ENCODE results near the gene STOX1.
A peak's percentile ranks its signal among the peaks of the same experiment; 100 is the strongest.
"Not testable (repeated sequence)": the region's sequence is repeated elsewhere in the genome, so short reads cannot be mapped to it uniquely, and the experiment has no call there.

Gene STOX1

DNA sequence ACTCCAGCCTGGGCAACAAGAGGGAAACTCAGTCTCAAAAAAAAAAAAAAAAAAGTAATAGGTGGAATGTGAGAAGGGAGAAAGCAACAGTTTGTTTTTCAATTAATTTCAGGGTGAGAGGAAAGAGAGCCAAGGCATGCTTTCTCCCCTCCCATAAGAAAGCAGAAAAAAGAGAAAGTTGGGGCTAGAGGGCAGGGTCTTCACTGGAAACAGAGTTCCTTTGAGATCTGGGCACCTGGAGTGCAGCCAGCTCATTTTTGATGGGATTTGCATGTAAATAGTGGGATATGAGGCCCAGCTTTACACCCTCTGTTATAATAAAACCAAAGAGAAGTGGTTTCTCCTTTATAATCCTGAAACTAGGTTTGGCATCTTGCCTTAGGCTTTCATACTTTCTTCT, 13.8 kb upstream of the STOX1 start:
- no peak for DNase-seq (ENCODE audit: low read depth in 2 of 2)
- no peak overlapping the region for H3K4me3 ChIP-seq (replicated peaks in 1 of 2; ENCODE audit: low read depth in 2 of 2, low read length in 2 of 2)
- TF ChIP-seq, protein P1, sequence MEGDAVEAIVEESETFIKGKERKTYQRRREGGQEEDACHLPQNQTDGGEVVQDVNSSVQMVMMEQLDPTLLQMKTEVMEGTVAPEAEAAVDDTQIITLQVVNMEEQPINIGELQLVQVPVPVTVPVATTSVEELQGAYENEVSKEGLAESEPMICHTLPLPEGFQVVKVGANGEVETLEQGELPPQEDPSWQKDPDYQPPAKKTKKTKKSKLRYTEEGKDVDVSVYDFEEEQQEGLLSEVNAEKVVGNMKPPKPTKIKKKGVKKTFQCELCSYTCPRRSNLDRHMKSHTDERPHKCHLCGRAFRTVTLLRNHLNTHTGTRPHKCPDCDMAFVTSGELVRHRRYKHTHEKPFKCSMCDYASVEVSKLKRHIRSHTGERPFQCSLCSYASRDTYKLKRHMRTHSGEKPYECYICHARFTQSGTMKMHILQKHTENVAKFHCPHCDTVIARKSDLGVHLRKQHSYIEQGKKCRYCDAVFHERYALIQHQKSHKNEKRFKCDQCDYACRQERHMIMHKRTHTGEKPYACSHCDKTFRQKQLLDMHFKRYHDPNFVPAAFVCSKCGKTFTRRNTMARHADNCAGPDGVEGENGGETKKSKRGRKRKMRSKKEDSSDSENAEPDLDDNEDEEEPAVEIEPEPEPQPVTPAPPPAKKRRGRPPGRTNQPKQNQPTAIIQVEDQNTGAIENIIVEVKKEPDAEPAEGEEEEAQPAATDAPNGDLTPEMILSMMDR (IDR thresholded peaks at IDR 0.05; ENCODE audit: low read depth, low read length) = no peak

DNA sequence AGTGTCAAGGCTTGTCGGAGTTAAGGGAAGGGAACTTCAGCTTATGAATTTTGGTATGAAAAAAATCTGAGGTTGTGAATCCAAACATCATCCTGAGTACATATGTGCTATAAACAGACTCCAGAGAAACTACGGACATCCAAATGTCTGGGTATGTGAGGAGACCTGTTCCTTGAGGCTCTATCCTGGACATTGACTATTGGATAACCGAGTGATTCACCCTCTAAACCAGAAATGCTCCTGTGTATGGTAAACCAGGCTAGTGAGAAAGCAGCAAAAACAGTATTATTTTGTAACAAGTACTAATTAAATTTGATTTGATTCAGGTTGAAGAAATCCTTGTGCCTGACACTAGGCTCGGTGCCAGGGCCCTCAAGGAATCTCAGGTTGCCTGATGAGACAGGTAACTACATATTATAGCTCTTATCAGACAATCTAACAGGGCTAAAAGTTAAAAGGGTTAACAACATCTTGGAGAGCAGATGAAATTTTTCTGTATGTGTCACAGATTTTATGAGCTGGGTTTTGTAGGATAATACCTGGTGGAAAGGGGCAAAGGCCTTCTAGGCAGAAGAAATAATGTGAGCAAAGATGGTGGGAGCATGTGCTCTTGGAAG, 10.4 kb upstream of the STOX1 start:
- DNase-seq (ENCODE audit: low read depth in 2 of 2) = no peak
- TF ChIP-seq, protein P1 (IDR thresholded peaks at IDR 0.05; ENCODE audit: low read depth, low read length) = no peak
- H3K4me3 ChIP-seq (replicated peaks in 1 of 2; ENCODE audit: low read depth in 2 of 2, low read length in 2 of 2) = no peak overlapping the region

DNA sequence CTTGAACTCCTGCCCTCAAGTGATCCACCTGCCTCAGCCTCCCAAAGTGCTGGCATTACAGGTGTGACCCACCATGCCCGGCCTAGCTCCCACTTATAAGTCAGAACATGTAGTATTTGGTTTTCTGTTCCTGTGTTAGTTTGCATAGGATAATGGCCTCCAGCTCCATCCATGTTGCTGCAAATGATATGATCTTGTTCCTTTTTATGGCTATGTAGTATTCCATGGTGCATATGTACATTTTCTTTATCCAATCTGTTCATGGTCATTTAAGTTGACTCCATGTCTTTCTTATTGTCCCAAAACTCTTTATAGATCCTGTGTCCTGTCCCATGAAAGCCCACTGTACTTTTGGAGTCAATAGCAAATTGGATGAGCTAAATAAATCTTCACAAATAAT, 7.0 kb upstream of the STOX1 start:
- H3K4me3 ChIP-seq (replicated peaks in 1 of 2; ENCODE audit: low read depth in 2 of 2, low read length in 2 of 2); DNase-seq (ENCODE audit: low read depth in 2 of 2): not testable (repeated sequence)

DNA sequence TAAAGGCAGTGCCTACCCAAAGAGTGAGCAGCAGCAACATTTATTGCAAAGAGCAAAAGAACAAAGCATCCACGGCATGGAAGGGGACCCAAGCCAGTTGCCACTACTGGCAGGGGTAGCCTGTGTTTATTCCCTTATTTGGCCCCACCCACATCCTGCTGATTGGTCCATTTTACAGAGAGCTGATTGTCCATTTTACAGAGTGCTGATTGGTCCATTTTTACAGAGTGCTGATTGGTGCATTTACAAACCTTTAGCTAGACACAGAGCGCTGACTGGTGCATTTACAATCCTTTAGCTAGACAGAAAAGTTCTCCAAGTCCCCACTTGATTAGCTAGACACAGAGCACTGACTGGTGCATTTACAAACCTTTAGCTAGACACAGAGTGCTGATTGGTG, 4.7 kb upstream of the STOX1 start:
- not testable (repeated sequence) for DNase-seq (ENCODE audit: low read depth in 2 of 2); H3K4me3 ChIP-seq (replicated peaks in 1 of 2; ENCODE audit: low read depth in 2 of 2, low read length in 2 of 2)

DNA sequence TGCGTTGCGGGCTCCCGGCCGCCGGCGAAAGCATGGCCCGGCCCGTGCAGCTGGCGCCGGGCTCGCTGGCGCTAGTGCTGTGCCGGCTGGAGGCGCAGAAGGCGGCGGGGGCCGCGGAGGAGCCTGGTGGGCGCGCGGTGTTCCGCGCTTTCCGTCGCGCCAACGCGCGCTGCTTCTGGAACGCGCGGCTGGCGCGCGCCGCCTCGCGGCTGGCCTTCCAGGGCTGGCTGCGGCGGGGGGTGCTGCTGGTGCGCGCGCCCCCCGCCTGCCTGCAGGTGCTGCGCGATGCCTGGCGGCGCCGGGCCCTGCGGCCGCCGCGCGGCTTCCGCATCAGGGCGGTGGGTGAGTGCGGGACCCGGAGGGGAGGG, 245 bp downstream of the STOX1 start:
- H3K4me3 ChIP-seq (replicated peaks in 1 of 2; ENCODE audit: low read depth in 2 of 2, low read length in 2 of 2) = peak overlapping the region in 1 of 2 donors; percentile 56
- not testable (repeated sequence) for DNase-seq (ENCODE audit: low read depth in 2 of 2)

DNA sequence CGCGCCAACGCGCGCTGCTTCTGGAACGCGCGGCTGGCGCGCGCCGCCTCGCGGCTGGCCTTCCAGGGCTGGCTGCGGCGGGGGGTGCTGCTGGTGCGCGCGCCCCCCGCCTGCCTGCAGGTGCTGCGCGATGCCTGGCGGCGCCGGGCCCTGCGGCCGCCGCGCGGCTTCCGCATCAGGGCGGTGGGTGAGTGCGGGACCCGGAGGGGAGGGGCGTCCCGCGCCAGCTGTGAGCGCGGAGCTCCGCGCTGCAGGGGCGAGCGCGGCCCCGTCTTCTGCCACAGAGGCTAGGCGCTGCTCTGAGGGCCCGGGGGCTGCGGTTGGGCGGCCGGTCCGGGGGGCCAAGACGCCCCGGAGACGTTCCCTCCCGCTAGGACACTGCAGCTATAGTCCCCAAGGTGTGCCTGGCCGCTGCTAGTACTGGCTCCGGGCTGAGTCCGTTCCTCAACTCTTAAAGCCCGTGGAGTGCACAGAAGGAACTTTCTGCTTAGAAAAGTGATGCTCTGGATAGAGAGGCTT, 811 bp downstream of the STOX1 start:
- peak overlapping the region; percentile 19 to 32 for H3K4me3 ChIP-seq (replicated peaks in 1 of 2; ENCODE audit: low read depth in 2 of 2, low read length in 2 of 2)
- DNase-seq (ENCODE audit: low read depth in 2 of 2) = peak; percentile 0 to 10

DNA sequence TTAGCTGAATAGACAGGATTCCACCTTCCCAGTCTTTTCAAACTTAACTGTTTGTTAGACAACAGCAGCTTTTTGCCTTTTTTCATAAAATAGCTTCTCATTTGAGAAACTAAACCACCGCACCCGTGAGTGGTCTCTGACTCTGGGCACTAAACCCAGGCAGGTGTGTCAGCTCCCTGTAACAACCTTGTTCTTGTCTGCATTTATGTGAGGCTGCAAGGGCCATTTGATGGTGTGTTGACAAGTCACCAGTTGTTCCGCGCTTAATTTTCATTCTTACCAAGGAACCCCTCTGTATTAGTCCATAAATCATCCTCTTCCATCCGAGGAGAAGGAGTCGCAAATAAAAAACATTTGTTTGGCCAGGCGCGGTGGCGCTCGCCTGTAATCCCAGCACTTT, 1.5 kb downstream of the STOX1 start:
- TF ChIP-seq, protein P1 (IDR thresholded peaks at IDR 0.05; ENCODE audit: low read depth, low read length) = no peak
- no peak overlapping the region for H3K4me3 ChIP-seq (replicated peaks in 1 of 2; ENCODE audit: low read depth in 2 of 2, low read length in 2 of 2)
- DNase-seq (ENCODE audit: low read depth in 2 of 2) = no peak

DNA sequence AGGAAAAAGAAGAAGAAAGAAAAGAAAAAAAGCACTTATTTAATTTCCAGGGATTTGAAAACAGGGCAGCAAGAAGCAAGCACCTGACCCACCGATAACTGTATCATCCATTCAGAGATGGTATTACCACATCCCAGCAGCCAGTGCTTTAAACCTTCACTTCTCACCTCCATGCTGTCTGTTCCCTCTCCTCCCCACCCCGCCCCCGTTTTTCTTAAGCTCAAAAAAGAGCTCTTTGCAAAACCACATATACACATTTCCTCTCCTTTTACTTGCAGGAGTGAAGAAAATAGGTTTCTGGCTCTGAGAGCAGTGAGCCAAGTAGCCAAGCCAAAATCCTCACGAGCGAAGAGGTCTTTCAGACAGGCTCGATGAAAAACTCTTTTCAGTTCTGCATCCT, 2.2 kb downstream of the STOX1 start:
- TF ChIP-seq, protein P1 (IDR thresholded peaks at IDR 0.05; ENCODE audit: low read depth, low read length) = no peak
- no peak for DNase-seq (ENCODE audit: low read depth in 2 of 2)
- H3K4me3 ChIP-seq (replicated peaks in 1 of 2; ENCODE audit: low read depth in 2 of 2, low read length in 2 of 2) = no peak overlapping the region

DNA sequence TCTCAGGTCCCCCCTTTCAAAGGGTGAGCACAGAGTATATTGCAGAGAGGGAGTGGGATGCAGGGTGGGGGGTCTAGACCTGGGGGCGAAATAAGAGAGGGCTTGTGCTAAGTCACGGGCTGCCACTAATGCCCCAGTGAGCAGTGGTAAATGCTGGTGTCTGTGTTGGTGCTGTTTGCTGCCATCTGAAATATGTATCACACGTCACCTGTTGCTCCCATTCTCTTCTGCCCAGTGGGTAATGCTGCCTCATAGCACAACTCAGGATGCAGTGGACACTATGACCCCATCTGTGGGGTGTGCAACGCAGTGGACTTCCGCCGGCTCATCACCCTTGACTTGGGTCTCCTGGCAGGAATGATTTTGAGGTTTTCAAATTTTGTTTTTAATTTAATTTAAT, 2.6 kb downstream of the STOX1 start:
- no peak overlapping the region for H3K4me3 ChIP-seq (replicated peaks in 1 of 2; ENCODE audit: low read depth in 2 of 2, low read length in 2 of 2)
- TF ChIP-seq, protein P1 (IDR thresholded peaks at IDR 0.05; ENCODE audit: low read depth, low read length) = no peak
- no peak for DNase-seq (ENCODE audit: low read depth in 2 of 2)

Data from cardiac fibroblast (primary cell).